ENCODE results near the gene CORIN.

- TF ChIP-seq CTCF (IDR thresholded peaks at IDR 0.05; ENCODE audit: poor library complexity, severe bottlenecking) (no peak), EZH2 (IDR thresholded peaks at IDR 0.05; ENCODE audit: borderline replicate concordance, insufficient read depth, low read length, poor library complexity, severe bottlenecking) (no peak), EP300 (conservative IDR thresholded peaks at IDR 0.05; ENCODE audit: poor library complexity, severe bottlenecking) (no peak), POLR2AphosphoS5 (IDR thresholded peaks at IDR 0.05) (no peak), SMC3 (conservative IDR thresholded peaks at IDR 0.05; ENCODE audit: poor library complexity) (no peak), REST (IDR thresholded peaks at IDR 0.05; ENCODE audit: borderline replicate concordance) (no peak), RAD21 (conservative IDR thresholded peaks at IDR 0.05) (no peak), TAF1 (IDR thresholded peaks at IDR 0.05; ENCODE audit: low read depth) (no peak), MXI1 (conservative IDR thresholded peaks at IDR 0.05; ENCODE audit: poor library complexity, severe bottlenecking) (no peak)
Measured at GRCh38 chr4:47617607-47618006, 220.3 kb downstream of the CORIN start.
